ENCODE data around the gene ASB17.
A peak's percentile ranks its signal among the peaks of the same experiment; 100 is the strongest.
"Not testable (repeated sequence)": the region's sequence is repeated elsewhere in the genome, so short reads cannot be mapped to it uniquely, and the experiment has no call there.

Gene ASB17

GRCh38 chr1:75932304-75932703 lies at the start of gene ASB17:
Gene ASB17, minus strand, starts transcription at chr1:75932404. Its CDS starts 113 bp downstream, at chr1:75932291.
- DNase-seq, result no peak

- DNase-seq, result no peak
Measured at GRCh38 chr1:75980972-75981897, 49.0 kb upstream of the ASB17 start.

GRCh38 chr1:75970631-75971030 lies 38.4 kb upstream of the ASB17 start:
- no peak for DNase-seq

GRCh38 chr1:75969550-75969949 lies 37.3 kb upstream of the ASB17 start:
- DNase-seq, result no peak

- no peak for DNase-seq
Measured at GRCh38 chr1:75967719-75968118, 35.5 kb upstream of the ASB17 start.

- DNase-seq, result no peak
Measured at GRCh38 chr1:75964760-75965408, 32.7 kb upstream of the ASB17 start.

- DNase-seq, result not testable (repeated sequence)
Measured at GRCh38 chr1:75964110-75964759, 32.0 kb upstream of the ASB17 start.

GRCh38 chr1:75954586-75954985 lies 22.4 kb upstream of the ASB17 start:
- no peak for DNase-seq

GRCh38 chr1:75953461-75953860 lies 21.3 kb upstream of the ASB17 start:
- no peak for DNase-seq

GRCh38 chr1:75952016-75952415 lies 19.8 kb upstream of the ASB17 start:
- DNase-seq, result no peak

- no peak for DNase-seq
Measured at GRCh38 chr1:75950176-75950575, 18.0 kb upstream of the ASB17 start.

GRCh38 chr1:75943037-75943436 lies 10.8 kb upstream of the ASB17 start:
- peak; percentile 85 for DNase-seq

- DNase-seq, result no peak
Measured at GRCh38 chr1:75937034-75937433, 4.8 kb upstream of the ASB17 start.

- DNase-seq, result no peak
Measured at GRCh38 chr1:75922698-75923097, 9.5 kb downstream of the ASB17 start.

GRCh38 chr1:75916834-75917233 lies 15.4 kb downstream of the ASB17 start:
- no peak for DNase-seq

- peak; percentile 8 for DNase-seq
Measured at GRCh38 chr1:75908717-75909152, 23.5 kb downstream of the ASB17 start.

GRCh38 chr1:75901371-75901770 lies 30.8 kb downstream of the ASB17 start:
- no peak for DNase-seq

- no peak for DNase-seq
Measured at GRCh38 chr1:75884437-75884836, 47.8 kb downstream of the ASB17 start.

GRCh38 chr1:75879985-75880384 lies 52.2 kb downstream of the ASB17 start:
- no peak for DNase-seq

- no peak for DNase-seq
Measured at GRCh38 chr1:75870951-75871350, 61.3 kb downstream of the ASB17 start.
